AG04450 (cell line): ENCODE results near the gene TH. TPM values are rescaled to one million over a fixed set of nuclear protein-coding genes. Genes with fewer than 3 reads are reported as not detected.
"Not testable (repeated sequence)": the region's sequence is repeated elsewhere in the genome, so short reads cannot be mapped to it uniquely, and the experiment has no call there.

Source experiments
- CTCF ChIA-PET: fragments of 300-600, 350-600 bp; formaldehyde crosslinking; extraction: SDS; loops from one replicate; lab custom pipeline; 2022; ENCODE audit warnings: antibody characterized with exemption, inconsistent platforms; lab: Charles Lee
- POLR2A ChIA-PET: fragments of 350-600 bp; formaldehyde crosslinking; extraction: SDS; loops from one replicate; lab custom pipeline; 2021; ENCODE audit warnings: antibody characterized with exemption, inconsistent platforms; lab: Yijun Ruan, JAX
- DNase-seq: peaks from one replicate; pipeline ENCODE4 v3.0.0-alpha.2; 2011; ENCODE audit warnings: low read depth, low spot score
- H3K27ac ChIP-seq: one replicate; pipeline ENCODE4 v1.5.1; 2012; ENCODE audit warnings: low read depth, low read length, control low read depth
- H3K27me3 ChIP-seq: one replicate; pipeline ENCODE4 v1.6.0; 2012; ENCODE audit warnings: low read length; ENCODE audit not compliant: control insufficient read depth, insufficient read depth
- H3K4me3 ChIP-seq: 2 replicates; pipeline ENCODE4 v1.5.1; 2011; ENCODE audit warnings: mild to moderate bottlenecking, low read depth, low read length, control low read depth
- H3K9me3 ChIP-seq: 2 replicates; pipeline ENCODE4 v1.5.1; 2012; ENCODE audit warnings: low read length; ENCODE audit not compliant: control insufficient read depth, insufficient read depth
- CTCF ChIP-seq: IDR thresholded peaks from 2 replicates; pipeline ENCODE4 v1.5.1; 2011; ENCODE audit warnings: low read depth, low read length, control low read depth, inconsistent platforms
- polyA plus RNA-seq: library from polyadenylated mRNA; depleted of rRNA; stranded (reverse); fragments of >200 nt; gene quantifications from 2 replicates; pipeline ENCODE4 v1.2.3, GENCODE V29; 2011

TH gene
- polyA plus RNA-seq, 1 experiment: not detected

- no peaks in the 10 kb centered on the region; the same call in 1 of the 2 replicates for H3K9me3 ChIP-seq
- DNase-seq: no peak
- H3K4me3 ChIP-seq: no peak overlapping the region
- ChIA-PET POLR2A (no interaction called here), CTCF (no interaction called here)
- no peak overlapping the region for H3K27ac ChIP-seq
- TF ChIP-seq CTCF: no peak
- H3K27me3 ChIP-seq: peaks cover 13% of the 10 kb centered on the region
Observed at GRCh38 chr11:2182075-2182474, 10.5 kb upstream of the TH start.

- Histone ChIP-seq H3K27me3 (peaks cover 13% of the 10 kb centered on the region), H3K4me3 (no peak overlapping the region), H3K9me3 (no peaks in the 10 kb centered on the region; the same call in 1 of the 2 replicates), H3K27ac (no peak overlapping the region)
- POLR2A ChIA-PET: no interaction called here
- no peak for TF ChIP-seq CTCF
- CTCF ChIA-PET: no interaction called here
- DNase-seq: no peak
Observed at GRCh38 chr11:2180789-2181370, 9.3 kb upstream of the TH start.

GRCh38 chr11:2180347-2180746 is 8.7 kb upstream of the TH start:
- no peak for TF ChIP-seq CTCF
- Histone ChIP-seq H3K27me3 (peaks cover 12% of the 10 kb centered on the region), H3K9me3 (no peaks in the 10 kb centered on the region; the same call in 1 of the 2 replicates), H3K27ac (no peak overlapping the region), H3K4me3 (no peak overlapping the region)
- ChIA-PET POLR2A (no interaction called here), CTCF (interaction anchor here (0.6 kb wide), 1 partner anchor 161 kb away, joined by 3 read pairs; no protein-coding TSS in a partner anchor)
- no peak for DNase-seq

- Histone ChIP-seq H3K27me3 (peaks cover 9% of the 10 kb centered on the region), H3K9me3 (no peaks in the 10 kb centered on the region; the same call in 1 of the 2 replicates), H3K4me3 (no peak overlapping the region), H3K27ac (no peak overlapping the region)
- DNase-seq: no peak
- CTCF ChIA-PET: no interaction called here
- POLR2A ChIA-PET: no interaction called here
- no peak for TF ChIP-seq CTCF
Observed at GRCh38 chr11:2179516-2179915, 7.9 kb upstream of the TH start.

- CTCF ChIA-PET: no interaction called here
- no peak for DNase-seq
- Histone ChIP-seq H3K27me3 (peaks cover 9% of the 10 kb centered on the region), H3K27ac (no peak overlapping the region), H3K9me3 (no peaks in the 10 kb centered on the region; the same call in 1 of the 2 replicates), H3K4me3 (no peak overlapping the region)
- TF ChIP-seq CTCF: no peak
- POLR2A ChIA-PET: no interaction called here
Observed at GRCh38 chr11:2178906-2179494, 7.4 kb upstream of the TH start.

- DNase-seq, H3K27me3 ChIP-seq, CTCF ChIA-PET, POLR2A ChIA-PET, H3K4me3 ChIP-seq, H3K9me3 ChIP-seq, H3K27ac ChIP-seq: not testable (repeated sequence)
Observed at GRCh38 chr11:2178055-2178773, 6.6 kb upstream of the TH start.
